Stimulated activated naive CD8-positive, alpha-beta T cell treated with anti-CD3 and anti-CD28 coated beads, Interleukin-15, Interleukin-2, amounts not matched to agents 100 ng/mL and 50 ng/mL, for 24 hours (primary cell): ENCODE measurements around the gene ABR.
A peak's percentile ranks its signal among the peaks of the same experiment; 100 is the strongest.
"Not testable (repeated sequence)": the region's sequence is repeated elsewhere in the genome, so short reads cannot be mapped to it uniquely, and the experiment has no call there.

Experiments used
- H3K27ac Mint-ChIP-seq: one replicate; pipeline ENCODE4 v1.8.0; 2021; ENCODE audit warnings: mild to moderate bottlenecking, mixed read lengths
- H3K27me3 Mint-ChIP-seq: one replicate; pipeline ENCODE4 v1.8.0; 2021; ENCODE audit warnings: mixed read lengths
- H3K36me3 Mint-ChIP-seq: one replicate; pipeline ENCODE4 v1.8.0; 2021; ENCODE audit warnings: low read depth, mixed read lengths
- H3K4me1 Mint-ChIP-seq: one replicate; pipeline ENCODE4 v1.8.0; 2021; ENCODE audit warnings: low read depth, mixed read lengths
- H3K4me3 Mint-ChIP-seq: one replicate; pipeline ENCODE4 v1.8.0; 2021; ENCODE audit warnings: mild to moderate bottlenecking, mixed read lengths
- H3K9me3 Mint-ChIP-seq: one replicate; pipeline ENCODE4 v1.8.0; 2021; ENCODE audit warnings: mixed read lengths

Gene ABR

GRCh38 chr17:1003633-1003971, 176.2 kb downstream of the ABR start:
- no peak overlapping the region for H3K4me3 Mint-ChIP-seq

GRCh38 chr17:1002771-1003555, 176.8 kb downstream of the ABR start:
- peaks cover 32% of the 10 kb centered on the region for H3K4me1 Mint-ChIP-seq
- H3K4me3 Mint-ChIP-seq: no peak overlapping the region
- H3K27ac Mint-ChIP-seq: no peak overlapping the region
- H3K9me3 Mint-ChIP-seq: no peaks in the 10 kb centered on the region
- H3K36me3 Mint-ChIP-seq: peaks cover 50% of the 10 kb centered on the region
- H3K27me3 Mint-ChIP-seq: no peaks in the 10 kb centered on the region

More at GRCh38 chr17:1003633-1003971, 176.2 kb downstream of the ABR start:
- Mint-ChIP-seq H3K27me3 (no peaks in the 10 kb centered on the region), H3K36me3 (peaks cover 47% of the 10 kb centered on the region), H3K4me1 (peaks cover 26% of the 10 kb centered on the region), H3K9me3 (no peaks in the 10 kb centered on the region), H3K27ac (no peak overlapping the region)

DNA sequence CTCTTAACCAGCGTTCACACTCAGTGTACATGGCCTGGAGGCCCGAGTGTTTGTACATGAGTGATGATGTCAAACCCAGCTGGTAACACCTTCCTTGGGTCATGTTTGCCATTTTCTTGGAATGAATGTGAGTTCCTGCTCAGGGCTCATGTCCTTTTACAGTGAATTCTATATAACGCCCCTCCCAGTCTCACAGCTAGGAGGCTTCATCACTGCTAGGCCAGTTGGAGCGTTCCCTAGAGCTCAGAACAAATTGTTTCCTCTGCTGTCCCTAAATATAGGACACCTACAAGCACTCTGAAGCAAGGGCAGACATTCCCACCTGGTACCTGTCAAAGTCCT, 177.4 kb downstream of the ABR start:
- Mint-ChIP-seq H3K9me3 (no peaks in the 10 kb centered on the region), H3K27ac (peak overlapping the region; percentile 18), H3K27me3 (no peaks in the 10 kb centered on the region), H3K4me1 (peaks cover 36% of the 10 kb centered on the region), H3K4me3 (no peak overlapping the region), H3K36me3 (peaks cover 50% of the 10 kb centered on the region)

DNA sequence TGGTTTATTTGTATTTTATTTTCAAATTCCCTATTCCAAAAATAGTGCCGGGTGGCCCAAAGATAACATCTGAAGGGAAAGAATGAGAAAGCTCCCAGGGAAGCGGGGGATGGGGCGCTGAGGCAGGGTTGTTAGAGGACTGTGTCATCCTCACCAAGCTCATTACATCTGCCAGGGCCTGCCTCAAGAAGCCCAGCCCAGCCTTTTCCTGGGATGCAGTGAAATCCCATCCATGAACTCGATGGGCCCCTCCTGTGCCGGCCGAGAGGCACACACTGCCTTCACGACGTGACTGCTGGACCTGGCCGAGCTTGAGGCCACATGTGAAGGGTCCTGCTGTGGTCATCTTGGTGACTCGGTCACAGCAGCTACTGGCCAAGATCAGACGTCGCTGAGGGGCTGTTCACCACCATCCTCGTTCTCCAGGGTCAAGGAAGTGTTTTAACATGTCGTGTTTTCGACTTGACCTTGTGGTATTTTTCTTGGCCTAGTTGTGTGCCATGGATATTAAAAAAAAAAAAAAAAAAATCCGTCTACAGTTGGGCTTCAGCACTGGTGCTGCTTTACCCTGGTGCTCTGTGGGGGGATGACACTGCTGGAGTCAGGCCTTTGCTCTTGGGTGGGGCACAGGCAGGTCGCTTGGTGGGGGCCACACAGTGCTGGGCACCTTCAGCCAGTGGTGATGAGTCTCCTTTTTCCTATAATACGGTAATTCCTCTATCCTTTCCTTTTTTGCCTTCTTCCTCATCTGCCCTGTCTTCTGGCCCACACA, 178.0 kb downstream of the ABR start:
- H3K9me3 Mint-ChIP-seq: no peaks in the 10 kb centered on the region
- H3K27me3 Mint-ChIP-seq: no peaks in the 10 kb centered on the region
- H3K4me3 Mint-ChIP-seq: no peak overlapping the region
- H3K27ac Mint-ChIP-seq: peak overlapping the region; percentile 18
- H3K36me3 Mint-ChIP-seq: peaks cover 50% of the 10 kb centered on the region
- H3K4me1 Mint-ChIP-seq: peaks cover 39% of the 10 kb centered on the region

GRCh38 chr17:1000597-1001461, 179.0 kb downstream of the ABR start:
- Mint-ChIP-seq H3K4me1 (peaks cover 41% of the 10 kb centered on the region), H3K36me3 (peaks cover 50% of the 10 kb centered on the region), H3K27ac (peak overlapping the region; percentile 40), H3K9me3 (no peaks in the 10 kb centered on the region), H3K27me3 (no peaks in the 10 kb centered on the region), H3K4me3 (no peak overlapping the region)

DNA sequence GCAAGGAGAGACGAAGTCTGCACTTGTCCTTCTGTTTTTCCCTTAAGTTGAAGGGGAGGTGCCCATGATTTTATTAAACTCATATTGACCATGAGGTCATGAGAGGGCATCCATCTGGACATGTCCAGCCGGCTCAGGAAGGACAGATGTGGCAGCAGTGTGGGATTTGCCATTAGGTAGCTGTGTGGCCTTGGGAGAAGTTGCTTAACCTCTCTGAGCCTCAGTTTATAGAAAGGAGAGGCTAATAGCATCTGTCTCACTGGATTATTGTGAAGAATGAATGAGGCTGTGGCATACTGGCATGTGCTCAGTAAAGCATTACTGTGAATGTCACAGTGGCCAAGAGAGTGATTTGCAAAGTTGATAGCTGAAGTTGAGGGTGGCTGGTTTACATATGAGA, 181.7 kb downstream of the ABR start:
- Mint-ChIP-seq H3K4me3 (peak overlapping the region; percentile 96), H3K27ac (peak overlapping the region; percentile 100), H3K27me3 (no peaks in the 10 kb centered on the region), H3K36me3 (peaks cover 37% of the 10 kb centered on the region), H3K9me3 (peaks cover 8% of the 10 kb centered on the region), H3K4me1 (peaks cover 31% of the 10 kb centered on the region)

- H3K36me3 Mint-ChIP-seq: peaks cover 24% of the 10 kb centered on the region
- H3K27me3 Mint-ChIP-seq: no peaks in the 10 kb centered on the region
- peaks cover 27% of the 10 kb centered on the region for H3K4me1 Mint-ChIP-seq
- H3K9me3 Mint-ChIP-seq: peaks cover 9% of the 10 kb centered on the region
- peak within 1 kb of the TSS; percentile 96 for H3K4me3 Mint-ChIP-seq
- peak within 1 kb of the TSS; percentile 100 for H3K27ac Mint-ChIP-seq
These were observed 183.0 kb downstream of the ABR start, which contains the start of gene TIMM22 for GRCh38 chr17:996554-997344. TSS of gene TIMM22 (plus strand) at chr17:997129. CDS start at chr17:997143, 14 bp downstream.

DNA sequence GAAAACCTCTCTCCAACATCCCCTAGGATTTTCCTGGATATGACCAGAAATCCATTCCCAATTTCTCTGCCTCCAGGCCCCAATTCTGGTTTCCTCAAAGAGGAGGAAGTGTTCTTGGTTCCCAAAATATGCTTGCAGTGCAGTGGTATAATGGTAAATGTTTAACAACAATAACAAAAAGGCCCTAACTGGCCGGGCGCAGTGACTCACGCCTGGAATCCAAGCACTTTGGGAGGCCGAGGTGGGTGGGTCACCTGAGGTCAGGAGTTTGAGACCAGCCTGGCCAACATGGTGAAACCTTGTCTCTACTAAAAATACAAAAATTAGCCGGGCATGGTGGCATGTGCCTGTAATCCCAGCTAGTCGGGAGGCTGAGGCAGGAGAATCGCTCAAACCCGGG, 184.5 kb downstream of the ABR start:
- H3K27ac Mint-ChIP-seq, H3K9me3 Mint-ChIP-seq, H3K4me3 Mint-ChIP-seq, H3K27me3 Mint-ChIP-seq: not testable (repeated sequence)
- Mint-ChIP-seq H3K36me3 (peaks cover 14% of the 10 kb centered on the region), H3K4me1 (peaks cover 27% of the 10 kb centered on the region)

- Mint-ChIP-seq H3K36me3 (no peaks in the 10 kb centered on the region), H3K9me3 (peaks cover 9% of the 10 kb centered on the region), H3K27ac (no peak overlapping the region), H3K27me3 (no peaks in the 10 kb centered on the region), H3K4me1 (peaks cover 9% of the 10 kb centered on the region), H3K4me3 (no peak overlapping the region)
These were observed 186.8 kb downstream of the ABR start for GRCh38 chr17:992933-993332.

GRCh38 chr17:988561-988960, 191.2 kb downstream of the ABR start:
- H3K4me3 Mint-ChIP-seq: no peak overlapping the region
- no peak overlapping the region for H3K27ac Mint-ChIP-seq
- H3K36me3 Mint-ChIP-seq: no peaks in the 10 kb centered on the region
- no peaks in the 10 kb centered on the region for H3K27me3 Mint-ChIP-seq
- H3K9me3 Mint-ChIP-seq: peaks cover 6% of the 10 kb centered on the region
- no peaks in the 10 kb centered on the region for H3K4me1 Mint-ChIP-seq

DNA sequence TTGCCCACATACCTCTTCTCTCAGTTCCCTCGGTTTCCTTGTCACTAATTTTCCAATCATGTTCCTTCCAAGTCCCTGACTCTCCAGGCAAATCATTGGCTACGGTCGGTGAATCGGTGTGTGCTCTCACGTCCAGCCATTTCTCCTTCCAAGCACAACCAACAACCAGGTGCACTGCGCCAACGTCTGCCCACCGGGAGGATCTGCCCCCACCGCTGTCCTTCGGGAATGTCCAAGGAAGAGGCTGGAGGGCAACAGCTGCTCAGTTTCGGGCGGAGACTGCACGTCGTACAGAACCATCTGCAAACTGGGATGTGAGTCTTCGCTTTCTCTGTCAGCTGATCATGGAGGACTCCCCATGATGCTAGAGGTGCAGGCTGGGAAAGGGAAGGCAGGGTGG, 191.8 kb downstream of the ABR start:
- H3K36me3 Mint-ChIP-seq: no peaks in the 10 kb centered on the region
- no peaks in the 10 kb centered on the region for H3K9me3 Mint-ChIP-seq
- H3K27me3 Mint-ChIP-seq: no peaks in the 10 kb centered on the region
- H3K27ac Mint-ChIP-seq: no peak overlapping the region
- no peaks in the 10 kb centered on the region for H3K4me1 Mint-ChIP-seq
- H3K4me3 Mint-ChIP-seq: no peak overlapping the region

DNA sequence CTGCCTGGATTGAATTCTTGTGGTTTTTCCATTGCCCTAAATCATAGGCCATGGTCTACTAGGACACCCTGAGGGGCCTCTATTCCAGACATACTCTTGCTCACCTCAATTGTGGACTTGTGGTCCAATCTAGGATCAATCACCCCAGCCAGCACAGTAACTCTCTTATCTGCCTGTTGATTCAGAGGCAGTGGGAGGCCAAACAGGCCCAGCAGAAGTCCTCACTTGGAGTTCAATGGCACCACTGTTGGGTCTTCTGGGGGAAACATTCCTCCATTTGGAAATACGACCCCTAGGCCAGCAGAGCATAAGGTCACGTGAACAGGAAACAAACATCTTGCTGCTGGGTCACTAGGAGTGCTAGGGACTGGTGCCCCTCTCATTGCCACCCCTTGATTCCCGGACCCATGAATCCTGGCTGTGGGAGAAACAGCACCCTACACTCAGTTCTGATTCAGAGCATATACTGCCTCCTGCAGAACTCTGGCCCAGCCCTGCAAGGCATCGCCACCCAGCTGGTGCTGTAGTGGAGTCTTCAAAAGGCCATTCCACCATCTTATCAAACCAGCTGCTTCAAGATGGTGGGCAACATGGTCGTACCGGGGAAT, 193.4 kb downstream of the ABR start:
- H3K9me3 Mint-ChIP-seq: no peaks in the 10 kb centered on the region
- H3K36me3 Mint-ChIP-seq: no peaks in the 10 kb centered on the region
- no peaks in the 10 kb centered on the region for H3K27me3 Mint-ChIP-seq
- no peak overlapping the region for H3K27ac Mint-ChIP-seq
- H3K4me1 Mint-ChIP-seq: no peaks in the 10 kb centered on the region
- no peak overlapping the region for H3K4me3 Mint-ChIP-seq

DNA sequence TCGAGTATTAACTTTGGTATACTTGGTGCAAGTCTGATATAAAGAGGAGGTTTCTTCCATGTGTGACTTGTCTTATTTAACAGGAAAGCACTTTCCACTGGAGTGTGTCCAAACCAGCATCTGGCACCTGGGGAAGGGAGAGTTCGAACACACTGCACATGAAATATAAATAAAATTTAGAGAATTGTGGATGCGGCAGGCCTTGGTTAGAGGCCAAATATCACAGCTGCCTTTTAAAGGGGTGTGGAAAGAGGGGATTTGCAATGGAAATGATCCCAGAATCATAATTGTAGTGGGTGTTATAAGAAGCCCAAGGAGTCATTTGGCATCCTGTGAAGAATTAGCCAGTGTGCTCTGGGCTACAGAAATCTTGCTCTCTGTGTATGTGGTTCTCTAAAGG, 195.9 kb downstream of the ABR start:
- H3K27ac Mint-ChIP-seq: no peak overlapping the region
- H3K4me3 Mint-ChIP-seq: no peak overlapping the region
- peaks cover 10% of the 10 kb centered on the region for H3K4me1 Mint-ChIP-seq
- no peaks in the 10 kb centered on the region for H3K9me3 Mint-ChIP-seq
- H3K36me3 Mint-ChIP-seq: no peaks in the 10 kb centered on the region
- H3K27me3 Mint-ChIP-seq: no peaks in the 10 kb centered on the region

- Mint-ChIP-seq H3K9me3 (no peaks in the 10 kb centered on the region), H3K27me3 (peaks cover 21% of the 10 kb centered on the region), H3K36me3 (no peaks in the 10 kb centered on the region), H3K27ac (no peak overlapping the region), H3K4me1 (peaks cover 17% of the 10 kb centered on the region), H3K4me3 (peak overlapping the region; percentile 51)
These were observed 198.5 kb downstream of the ABR start for GRCh38 chr17:981292-981658.
